ENCODE measurements around the gene TMEM259. TPM values are rescaled to one million over a fixed set of nuclear protein-coding genes. Genes with fewer than 3 reads are reported as not detected.

The TMEM259 gene
- total and polyA plus RNA-seq, 2 of the 13 experiments (the other 11 are each of a cell fraction or from before 2014, with no cell fraction given): 64.7 to 164 TPM

GRCh38 chr19:1025960-1026782 lies 5.2 kb upstream of the TMEM259 start, which contains the start of gene CNN2 (continued):
- TF ChIP-seq YY1 (IDR thresholded peaks at IDR 0.05; ENCODE audit: insufficient read depth, insufficient replicate concordance, low read depth, low read length) (no peak), ZMYM2 (CRISPR knock-in tag; IDR thresholded peaks at IDR 0.05) (no peak), ZNF562 (CRISPR knock-in tag; IDR thresholded peaks at IDR 0.05; ENCODE audit: borderline replicate concordance) (no peak), EP300 (IDR thresholded peaks at IDR 0.05; ENCODE audit: low read depth in 2 of 2, low read length in 2 of 2) (no peak), EP300 (CRISPR knock-in tag; IDR thresholded peaks at IDR 0.05; ENCODE audit: borderline replicate concordance) (no peak), KDM4B (CRISPR knock-in tag; IDR thresholded peaks at IDR 0.05) (no peak), ZNF790 (CRISPR knock-in tag; IDR thresholded peaks at IDR 0.05; ENCODE audit: borderline replicate concordance) (0 out of 2 replicates have a peak, but pooled peaks have one; percentile 48), DNMT3B (CRISPR knock-in tag; conservative IDR thresholded peaks at IDR 0.05) (no peak), MYC (CRISPR knock-in tag; IDR thresholded peaks at IDR 0.05; ENCODE audit: borderline replicate concordance) (peak; percentile 56; the same call in 1 of the 2 replicates), ZNF460 (CRISPR knock-in tag; IDR thresholded peaks at IDR 0.05; ENCODE audit: borderline replicate concordance) (no peak), FOXK1 (CRISPR knock-in tag; IDR thresholded peaks at IDR 0.05; ENCODE audit: borderline replicate concordance, low read depth) (no peak), ZKSCAN1 (IDR thresholded peaks at IDR 0.05; ENCODE audit: low read length) (no peak), ZNF614 (CRISPR knock-in tag; IDR thresholded peaks at IDR 0.05; ENCODE audit: borderline replicate concordance) (no peak), ZNF878 (CRISPR knock-in tag; IDR thresholded peaks at IDR 0.05) (no peak), HOXA3 (CRISPR knock-in tag; IDR thresholded peaks at IDR 0.05) (no peak; the same call in none of the 2 replicates), ZC3H4 (CRISPR knock-in tag; IDR thresholded peaks at IDR 0.05; ENCODE audit: borderline replicate concordance) (no peak), KDM3A (CRISPR knock-in tag; IDR thresholded peaks at IDR 0.05; ENCODE audit: low read depth) (no peak), ZNF354B (CRISPR knock-in tag; IDR thresholded peaks at IDR 0.05) (no peak), SNRNP70 (IDR thresholded peaks at IDR 0.05; ENCODE audit: low read depth, low read length) (no peak), STAG1 (CRISPR knock-in tag; IDR thresholded peaks at IDR 0.05) (no peak), CHD2 (IDR thresholded peaks at IDR 0.05; ENCODE audit: low read depth, low read length) (no peak), NR1H2 (CRISPR knock-in tag; IDR thresholded peaks at IDR 0.05; ENCODE audit: borderline replicate concordance, low read depth) (no peak), POLR2G (IDR thresholded peaks at IDR 0.05; ENCODE audit: low read depth, low read length) (peak; percentile 72), ZNF282 (IDR thresholded peaks at IDR 0.05; ENCODE audit: partially characterized antibody) (no peak), PHF21A (CRISPR knock-in tag; IDR thresholded peaks at IDR 0.05) (peak; percentile 68; the same call in 1 of the 2 replicates), PHB2 (IDR thresholded peaks at IDR 0.05; ENCODE audit: partially characterized antibody) (no peak), PHF8 (CRISPR knock-in tag; IDR thresholded peaks at IDR 0.05) (peak; percentile 72), ZSCAN29 (CRISPR knock-in tag; conservative IDR thresholded peaks at IDR 0.05) (no peak), ZNF496 (CRISPR knock-in tag; IDR thresholded peaks at IDR 0.05; ENCODE audit: insufficient replicate concordance) (no peak)
- TF ChIP-seq, protein P1, sequence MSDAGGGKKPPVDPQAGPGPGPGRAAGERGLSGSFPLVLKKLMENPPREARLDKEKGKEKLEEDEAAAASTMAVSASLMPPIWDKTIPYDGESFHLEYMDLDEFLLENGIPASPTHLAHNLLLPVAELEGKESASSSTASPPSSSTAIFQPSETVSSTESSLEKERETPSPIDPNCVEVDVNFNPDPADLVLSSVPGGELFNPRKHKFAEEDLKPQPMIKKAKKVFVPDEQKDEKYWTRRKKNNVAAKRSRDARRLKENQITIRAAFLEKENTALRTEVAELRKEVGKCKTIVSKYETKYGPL (CRISPR knock-in tag; IDR thresholded peaks at IDR 0.05): no peak
- TF ChIP-seq, protein P2, sequence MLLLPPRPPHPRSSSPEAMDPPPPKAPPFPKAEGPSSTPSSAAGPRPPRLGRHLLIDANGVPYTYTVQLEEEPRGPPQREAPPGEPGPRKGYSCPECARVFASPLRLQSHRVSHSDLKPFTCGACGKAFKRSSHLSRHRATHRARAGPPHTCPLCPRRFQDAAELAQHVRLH (CRISPR knock-in tag; IDR thresholded peaks at IDR 0.05; ENCODE audit: borderline replicate concordance, low read depth): no peak
- TF ChIP-seq, protein P3, sequence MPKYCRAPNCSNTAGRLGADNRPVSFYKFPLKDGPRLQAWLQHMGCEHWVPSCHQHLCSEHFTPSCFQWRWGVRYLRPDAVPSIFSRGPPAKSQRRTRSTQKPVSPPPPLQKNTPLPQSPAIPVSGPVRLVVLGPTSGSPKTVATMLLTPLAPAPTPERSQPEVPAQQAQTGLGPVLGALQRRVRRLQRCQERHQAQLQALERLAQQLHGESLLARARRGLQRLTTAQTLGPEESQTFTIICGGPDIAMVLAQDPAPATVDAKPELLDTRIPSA (CRISPR knock-in tag; IDR thresholded peaks at IDR 0.05; ENCODE audit: borderline replicate concordance): no peak

All from HepG2 (cell line).